HCT116 (cell line): ENCODE measurements around the gene CXCR2. TPM values are rescaled to one million over a fixed set of nuclear protein-coding genes. Genes with fewer than 3 reads are reported as not detected.

Experiments
- ATAC-seq: fragments of 200-7000 bp; cut with Tn5 transposase; 2 replicates; pipeline ENCODE4 v1.9.1; 2020; ENCODE audit warnings: mild to moderate bottlenecking, moderate library complexity
- BruUV-seq: library from RNA; stranded (reverse); fragments of 400-500 nt; replicated peaks from 2 replicates; lab custom pipeline; 2021; lab: Mats Ljungman, UMichigan
- CTCF ChIA-PET: fragments of 300-600 bp; sonication (Branson Sonifier 250); formaldehyde crosslinking; loops from one replicate; lab custom pipeline; 2021; ENCODE audit warnings: antibody characterized with exemption; lab: Charles Lee
- POLR2A ChIA-PET: fragments of 300-600, 350-600 bp; sonication (Branson Sonifier 250); formaldehyde crosslinking; loops from one replicate; lab custom pipeline; 2021; ENCODE audit warnings: antibody characterized with exemption; lab: Charles Lee
- RAD21 ChIA-PET, 2 experiments: fragments of 300-600 bp; sonication (Branson Sonifier 250); formaldehyde crosslinking; loops; one replicate each; lab custom pipeline; 2023; ENCODE audit warnings: low total read pairs in 2 of 2; ENCODE audit not compliant: uncharacterized antibody in 2 of 2, unreplicated experiment in 2 of 2, low non-redundant PET in 1 of 2; lab: Charles Lee
- DNase-seq: peaks from one replicate; pipeline ENCODE4 v3.0.0-alpha.2; 2010; ENCODE audit warnings: low read depth, low spot score
- H2AFZ ChIP-seq: fragments of 200-600 bp; shearing (Covaris generic), sonication (generic); 2 replicates; pipeline ENCODE4 v1.6.1; 2017; ENCODE audit warnings: low read depth, mixed run types, mixed read lengths, antibody characterized with exemption, low read length; ENCODE audit not compliant: poor library complexity, severe bottlenecking
- H3K27ac ChIP-seq: 2 replicates; pipeline ENCODE4 v1.5.1; 2012; ENCODE audit warnings: low read depth, low read length
- H3K27me3 ChIP-seq: fragments of 200-600 bp; sonication (generic); 2 replicates; pipeline ENCODE4 v1.6.1; 2016; ENCODE audit warnings: mixed run types, low read length, mixed read lengths; ENCODE audit not compliant: insufficient read depth
- H3K36me3 ChIP-seq, 2 experiments: fragments of 200-500 bp in 1 of 2; fragments of 200-600 bp in 1 of 2; sonication (Bioruptor generic) in 1 of 2; sonication (generic) in 1 of 2; 2 replicates each; pipeline versions ENCODE4 v1.5.1 to v1.6.1; 2014 to 2016; ENCODE audit warnings: low read length in 2 of 2, inconsistent platforms in 1 of 2, mixed read lengths in 1 of 2, mixed run types in 1 of 2; ENCODE audit not compliant: insufficient read depth in 2 of 2, control insufficient read depth in 1 of 2
- H3K4me1 ChIP-seq, 2 experiments: fragments of 200-600 bp in 1 of 2; sonication (generic) in 1 of 2; 2 replicates each; pipeline versions ENCODE4 v1.5.1 to v1.6.1; 2012 to 2017; ENCODE audit warnings: low read length in 2 of 2, inconsistent platforms in 1 of 2, mild to moderate bottlenecking in 1 of 2, mixed read lengths in 1 of 2, mixed run types in 1 of 2, moderate library complexity in 1 of 2; ENCODE audit not compliant: insufficient read depth in 2 of 2, control insufficient read depth in 1 of 2
- H3K4me2 ChIP-seq: fragments of 200-600 bp; sonication (generic); 2 replicates; pipeline ENCODE4 v1.6.1; 2017; ENCODE audit warnings: mixed run types, low read length, mixed read lengths
- H3K4me3 ChIP-seq, 2 experiments: fragments of 200-600 bp in 1 of 2; sonication (generic) in 1 of 2; replicated peaks in 1 of 2; 2 replicates each; pipeline ENCODE4 v1.5.1; 2011 to 2016; ENCODE audit warnings: low read length in 2 of 2, control low read depth in 1 of 2, low read depth in 1 of 2, mild to moderate bottlenecking in 1 of 2, mixed read lengths in 1 of 2, mixed run types in 1 of 2
- H3K79me2 ChIP-seq: fragments of 200-600 bp; sonication (generic); 2 replicates; pipeline ENCODE4 v1.6.1; 2017; ENCODE audit warnings: mild to moderate bottlenecking, mixed run types, low read length, moderate library complexity, mixed read lengths; ENCODE audit not compliant: insufficient read depth
- H3K9ac ChIP-seq: fragments of 200-600 bp; sonication (generic); 2 replicates; pipeline ENCODE4 v1.6.1; 2016; ENCODE audit warnings: low read length, mixed read lengths
- H3K9me2 ChIP-seq: fragments of 200-600 bp; sonication (generic), shearing (Covaris generic); 2 replicates; pipeline ENCODE4 v1.6.1; 2017; ENCODE audit warnings: mixed run types, mild to moderate bottlenecking, moderate library complexity; ENCODE audit not compliant: insufficient read depth
- H3K9me3 ChIP-seq, 2 experiments: fragments of 200-500 bp in 1 of 2; fragments of 200-600 bp in 1 of 2; sonication (Bioruptor generic) in 1 of 2; sonication (generic) in 1 of 2; 2 replicates each; pipeline ENCODE4 v1.6.1; 2014 to 2017; ENCODE audit warnings: low read length in 2 of 2, mixed read lengths in 2 of 2, inconsistent platforms in 1 of 2, low read depth in 1 of 2, mild to moderate bottlenecking in 1 of 2, mixed run types in 1 of 2, moderate library complexity in 1 of 2; ENCODE audit not compliant: control insufficient read depth in 1 of 2, insufficient read depth in 1 of 2
- H4K20me1 ChIP-seq: fragments of 200-600 bp; sonication (generic), shearing (Covaris generic); 2 replicates; pipeline ENCODE4 v1.6.1; 2017; ENCODE audit warnings: mixed run types, mild to moderate bottlenecking, moderate library complexity; ENCODE audit not compliant: insufficient read depth
- CBX3 ChIP-seq: IDR thresholded peaks from 2 replicates; pipeline ENCODE4 v1.6.1; 2012; ENCODE audit warnings: low read depth
- ELF1 ChIP-seq: IDR thresholded peaks from 2 replicates; pipeline ENCODE4 v1.6.1; 2012; ENCODE audit warnings: low read depth, borderline replicate concordance
- EZH2 ChIP-seq: fragments of 200-600 bp; sonication (generic); IDR thresholded peaks from 2 replicates; pipeline ENCODE4 v1.6.1; 2017; ENCODE audit warnings: antibody characterized with exemption, mixed run types
- RAD21 ChIP-seq: IDR thresholded peaks from 2 replicates; pipeline ENCODE4 v1.6.1; 2012; ENCODE audit warnings: low read depth, mild to moderate bottlenecking
- ZBTB33 ChIP-seq: IDR thresholded peaks from 2 replicates; pipeline ENCODE4 v1.6.1; 2011; ENCODE audit warnings: mild to moderate bottlenecking, low read length, moderate library complexity; ENCODE audit not compliant: insufficient replicate concordance; ENCODE audit errors: extremely low read depth
- intact Hi-C: fragments of 100-400 bp; cut with micrococcal nuclease; formaldehyde crosslinking; loops from 2 replicates; pipeline ENCODE4 v1.10.0; 2022
- total RNA-seq: library from RNA; stranded (reverse); gene quantifications from one replicate; pipeline ENCODE4 v1.2.1, GENCODE V29; 2021; ENCODE audit not compliant: unreplicated experiment

The CXCR2 gene
- total RNA-seq, 1 experiment from 2014 or later = 0.15 TPM

GRCh38 chr2:218079943-218080913 is 45.6 kb upstream of the CXCR2 start (continued):
- TF ChIP-seq ELF1 = no peak

GRCh38 chr2:218081063-218081462 is 44.8 kb upstream of the CXCR2 start:
- ChIA-PET RAD21 (no interaction called here), CTCF (interaction anchor here (1.5 kb wide), 1 partner anchor 12 kb away, joined by 5 read pairs; the partner anchor contains the start of gene RUFY4), POLR2A (no interaction called here)
- intact Hi-C loops = no loop called here
- no peak overlapping the region for H2AFZ ChIP-seq
- no peaks in the 10 kb centered on the region for H4K20me1 ChIP-seq
- H3K27me3 ChIP-seq = no peaks in the 10 kb centered on the region
- H3K36me3 ChIP-seq = no peaks in the 10 kb centered on the region
- no peak overlapping the region for H3K9ac ChIP-seq
- no peak overlapping the region for H3K27ac ChIP-seq
- no peaks in the 10 kb centered on the region for H3K9me2 ChIP-seq
- DNase-seq (no peak), ATAC-seq (no peak)
- H3K9me3 ChIP-seq = no peaks in the 10 kb centered on the region
- TF ChIP-seq ZBTB33 = no peak
- no peak for TF ChIP-seq CBX3
- no peak for TF ChIP-seq RAD21
- no peak for TF ChIP-seq EZH2
- no peak overlapping the region for H3K4me2 ChIP-seq
- no peak overlapping the region for H3K4me3 ChIP-seq
- no peaks in the 10 kb centered on the region for H3K4me1 ChIP-seq
- no TSS peak for BruUV-seq
- H3K79me2 ChIP-seq = no peaks in the 10 kb centered on the region
